Measurements from ENCODE around the gene ARMH1. TPM values are rescaled to one million over a fixed set of nuclear protein-coding genes. Genes with fewer than 3 reads are reported as not detected.

ARMH1 gene
- total and polyA plus RNA-seq, 11 donors, result 0.33 to 9.9 (median 0.70) TPM; not detected in 3

- Histone ChIP-seq H3K36me3 (no peaks in the 10 kb centered on the region), H3K4me1 (peaks cover 0 to 42% (median 0%) of the 10 kb centered on the region in 12 donors), H3K27me3 (no peaks in the 10 kb centered on the region), H3K4me3 (no peak overlapping the region), H3K27ac (no peak overlapping the region), H3K9me3 (no peaks in the 10 kb centered on the region)
- TF ChIP-seq CTCF (IDR thresholded peaks at IDR 0.05) (no peak), POLR2A (IDR thresholded peaks at IDR 0.05) (no peak)
- DNase-seq (no peak), ATAC-seq (no peak)
- intact Hi-C loops (cut with DNase I), result no loop called here
- 71 to 85% (median 83%) methylated on average over 6 of the region's 6 CpGs for WGBS, 4 donors
These were observed 43.6 kb downstream of the ARMH1 start for GRCh38 chr1:44718091-44718490.

- Histone ChIP-seq H3K9me3 (no peaks in the 10 kb centered on the region), H3K27ac (no peak overlapping the region), H3K27me3 (peaks cover 0 to 7% (median 0%) of the 10 kb centered on the region in 9 donors), H3K4me1 (peaks cover 0 to 54% (median 0%) of the 10 kb centered on the region in 12 donors), H3K36me3 (no peaks in the 10 kb centered on the region), H3K4me3 (no peak overlapping the region)
- intact Hi-C loops (cut with DNase I), result no loop called here
- ATAC-seq (no peak), DNase-seq (no peak)
- WGBS, 4 donors, result 57 to 67% (median 61%) methylated on average over 5 of the region's 5 CpGs
- TF ChIP-seq POLR2A (IDR thresholded peaks at IDR 0.05) (no peak), CTCF (IDR thresholded peaks at IDR 0.05) (no peak)
These were observed 44.8 kb downstream of the ARMH1 start for GRCh38 chr1:44719318-44719717.

GRCh38 chr1:44720281-44720680 is 45.8 kb downstream of the ARMH1 start:
- WGBS, 4 donors, result 72 to 91% (median 78%) methylated on average over 4 of the region's 4 CpGs
- no peak for DNase-seq
- Histone ChIP-seq H3K4me1 (peaks cover 0 to 51% (median 0%) of the 10 kb centered on the region in 12 donors), H3K4me3 (no peak overlapping the region), H3K9me3 (no peaks in the 10 kb centered on the region), H3K27ac (no peak overlapping the region), H3K27me3 (peaks cover 0 to 16% (median 0%) of the 10 kb centered on the region in 9 donors), H3K36me3 (no peaks in the 10 kb centered on the region)
- intact Hi-C loops (cut with DNase I), result no loop called here
- no peak for ATAC-seq
- TF ChIP-seq CTCF (IDR thresholded peaks at IDR 0.05) (no peak), POLR2A (IDR thresholded peaks at IDR 0.05) (no peak)

- TF ChIP-seq CTCF (IDR thresholded peaks at IDR 0.05), result no peak
- no peak for TF ChIP-seq POLR2A (IDR thresholded peaks at IDR 0.05)
- H3K27me3 ChIP-seq, result peaks cover 0 to 20% (median 0%) of the 10 kb centered on the region in 9 donors
- 38 to 55% (median 41%) methylated on average over 14 of the region's 14 CpGs for WGBS, 4 donors
- peak overlapping the region in 1 of 12 donors; percentile 32 for H3K4me3 ChIP-seq
- no peaks in the 10 kb centered on the region for H3K9me3 ChIP-seq
- ATAC-seq (peak; percentile 44 to 82 (median 74)), DNase-seq (no peak)
- intact Hi-C loops (cut with DNase I), result no loop called here
- peaks cover 0 to 47% (median 0%) of the 10 kb centered on the region in 12 donors for H3K4me1 ChIP-seq
- H3K36me3 ChIP-seq, result no peaks in the 10 kb centered on the region
- H3K27ac ChIP-seq, result peak overlapping the region in 1 of 12 donors; percentile 90
These were observed 47.2 kb downstream of the ARMH1 start for GRCh38 chr1:44721485-44722361.

All from heart left ventricle (tissue), 16 donors.